ENCODE data around the gene IFI30. TPM values are rescaled to one million over a fixed set of nuclear protein-coding genes. Genes with fewer than 3 reads are reported as not detected.
A peak's percentile ranks its signal among the peaks of the same experiment; 100 is the strongest.

The IFI30 gene
- total RNA-seq, 1 donor from 2014 or later, result 255 TPM

GRCh38 chr19:18165794-18166544, 7.6 kb upstream of the IFI30 start:
- no peak overlapping the region for H3K27ac Mint-ChIP-seq
- no peak for TF ChIP-seq CTCF (IDR thresholded peaks at IDR 0.05)
- no peaks in the 10 kb centered on the region for H3K9me3 Mint-ChIP-seq
- intact Hi-C loops (cut with micrococcal nuclease), result no loop called here
- CTCF ChIA-PET, result interaction anchor here (0.6 to 0.7 kb wide), 2 partner anchors 18 to 166 kb away, joined by 3 to 4 read pairs; no protein-coding TSS in a partner anchor
- no peak overlapping the region for H3K4me3 Mint-ChIP-seq
- H3K4me1 Mint-ChIP-seq, result peaks cover 36% of the 10 kb centered on the region
- H3K27me3 Mint-ChIP-seq, result no peaks in the 10 kb centered on the region
- POLR2A ChIA-PET, result interaction anchor here (0.5 to 1.9 kb wide), 9 partner anchors 14 to 137 kb away, joined by 3 to 8 read pairs (median 4); partner anchors contain the start of genes MPV17L2 and PIK3R2
- H3K36me3 Mint-ChIP-seq (ENCODE audit: low read depth), result peaks cover 34% of the 10 kb centered on the region
- DNase-seq (no peak), ATAC-seq (ENCODE audit: low read depth) (no peak)

GRCh38 chr19:18167011-18167410, 6.6 kb upstream of the IFI30 start:
- TF ChIP-seq CTCF (IDR thresholded peaks at IDR 0.05), result no peak
- CTCF ChIA-PET, result interaction anchor here (1.4 to 2.5 kb wide), 3 partner anchors 27 to 229 kb away, joined by 4 to 14 read pairs (median 5); no protein-coding TSS in a partner anchor
- peaks cover 34% of the 10 kb centered on the region for H3K36me3 Mint-ChIP-seq (ENCODE audit: low read depth)
- no peak overlapping the region for H3K4me3 Mint-ChIP-seq
- intact Hi-C loops (cut with micrococcal nuclease), result no loop called here
- ATAC-seq (ENCODE audit: low read depth) (no peak), DNase-seq (no peak)
- no peaks in the 10 kb centered on the region for H3K27me3 Mint-ChIP-seq
- POLR2A ChIA-PET, result interaction anchor here (0.6 to 11.9 kb wide), 3 partner anchors 12 to 37 kb away, joined by 3 to 437 read pairs (median 10); partner anchors contain the start of genes MPV17L2 and RAB3A
- peaks cover 42% of the 10 kb centered on the region for H3K4me1 Mint-ChIP-seq
- H3K9me3 Mint-ChIP-seq, result no peaks in the 10 kb centered on the region
- no peak overlapping the region for H3K27ac Mint-ChIP-seq

- ChIA-PET CTCF (interaction anchor here (0.6 to 2.5 kb wide), 15 partner anchors 10 to 230 kb away, joined by 3 to 19 read pairs (median 4); partner anchors contain the start of genes MPV17L2 and RAB3A), POLR2A (interaction anchor here (0.6 to 11.9 kb wide), 16 partner anchors 13 to 167 kb away, joined by 3 to 437 read pairs (median 4); partner anchors contain the start of genes ARRDC2, MPV17L2, PIK3R2 and RAB3A)
- no peaks in the 10 kb centered on the region for H3K27me3 Mint-ChIP-seq
- TF ChIP-seq CTCF (IDR thresholded peaks at IDR 0.05), result peak; percentile 44
- H3K27ac Mint-ChIP-seq, result peak overlapping the region; percentile 82
- H3K36me3 Mint-ChIP-seq (ENCODE audit: low read depth), result peaks cover 30% of the 10 kb centered on the region
- no peaks in the 10 kb centered on the region for H3K9me3 Mint-ChIP-seq
- DNase-seq (peak; percentile 52), ATAC-seq (ENCODE audit: low read depth) (peak; percentile 34)
- intact Hi-C loops (cut with micrococcal nuclease), result loop anchor here (1.0 to 2.0 kb wide), 4 partner anchors 15 to 167 kb away; no protein-coding TSS in a partner anchor
- H3K4me3 Mint-ChIP-seq, result peak overlapping the region; percentile 66
- H3K4me1 Mint-ChIP-seq, result peaks cover 53% of the 10 kb centered on the region
Observed at GRCh38 chr19:18167975-18168645, 5.5 kb upstream of the IFI30 start.

DNA sequence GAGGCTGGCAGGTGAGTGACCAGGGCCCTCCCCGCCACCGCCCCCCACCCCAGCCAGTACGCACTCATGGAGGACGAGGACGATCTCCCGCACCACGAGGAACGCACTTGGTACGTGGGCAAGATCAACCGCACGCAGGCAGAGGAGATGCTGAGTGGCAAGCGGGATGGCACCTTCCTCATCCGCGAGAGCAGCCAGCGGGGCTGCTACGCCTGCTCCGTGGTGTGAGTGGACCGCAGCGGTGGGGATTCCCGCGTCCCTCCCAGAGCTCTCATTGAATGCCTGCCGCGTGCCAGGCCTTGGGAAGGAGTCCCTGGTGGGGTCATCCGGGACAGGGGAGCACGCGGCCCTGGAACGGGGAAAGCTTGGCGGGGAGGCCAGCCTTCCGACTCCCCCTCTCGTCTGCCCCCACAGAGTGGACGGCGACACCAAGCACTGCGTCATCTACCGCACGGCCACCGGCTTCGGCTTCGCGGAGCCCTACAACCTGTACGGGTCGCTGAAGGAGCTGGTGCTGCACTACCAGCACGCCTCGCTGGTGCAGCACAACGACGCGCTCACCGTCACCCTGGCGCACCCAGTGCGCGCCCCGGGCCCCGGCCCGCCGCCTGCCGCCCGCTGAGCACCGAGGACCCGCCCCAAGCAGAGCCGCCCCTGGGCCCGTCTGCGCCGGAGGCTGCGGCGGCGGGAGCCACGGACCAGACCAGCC, 4.8 kb upstream of the IFI30 start:
- Mint-ChIP-seq H3K27ac (peak overlapping the region; percentile 92), H3K4me3 (peak overlapping the region; percentile 66), H3K27me3 (no peaks in the 10 kb centered on the region), H3K9me3 (no peaks in the 10 kb centered on the region), H3K4me1 (peaks cover 57% of the 10 kb centered on the region), H3K36me3 (ENCODE audit: low read depth) (peaks cover 27% of the 10 kb centered on the region)
- intact Hi-C loops (cut with micrococcal nuclease), result loop anchor here (1.0 to 2.0 kb wide), 7 partner anchors 8 to 168 kb away; partner anchors contain the start of genes PIK3R2 and RAB3A
- CTCF ChIA-PET, result interaction anchor here (0.6 to 2.5 kb wide), 10 partner anchors 12 to 107 kb away, joined by 3 to 19 read pairs (median 4); partner anchors contain the start of genes MPV17L2 and RAB3A
- no peak for TF ChIP-seq CTCF (IDR thresholded peaks at IDR 0.05)
- ATAC-seq (ENCODE audit: low read depth) (no peak), DNase-seq (peak; percentile 45)
- POLR2A ChIA-PET, result interaction anchor here (0.6 to 11.9 kb wide), 14 partner anchors 15 to 168 kb away, joined by 3 to 437 read pairs (median 4); partner anchors contain the start of genes ARRDC2, MPV17L2, PIK3R2 and RAB3A
